GM12878 (cell line): ENCODE results near the gene TLCD3B. TPM values are rescaled to one million over a fixed set of nuclear protein-coding genes. Genes with fewer than 3 reads are reported as not detected.

Source experiments
- ATAC-seq: fragments of 200-7000 bp; cut with Tn5 transposase; 3 replicates; pipeline ENCODE4 v1.9.1; 2020; ENCODE audit warnings: mild to moderate bottlenecking, moderate library complexity
- BruUV-seq: library from RNA; stranded (reverse); fragments of 400-500 nt; replicated peaks from 2 replicates; lab custom pipeline; 2021; lab: Mats Ljungman, UMichigan
- CTCF ChIA-PET: fragments of 300-600 bp; sonication (Branson Sonifier 250); formaldehyde crosslinking; extraction: SDS; loops from one replicate; lab custom pipeline; 2021; ENCODE audit warnings: inconsistent platforms; lab: Yijun Ruan, JAX
- POLR2A ChIA-PET: fragments of 350-600 bp; formaldehyde crosslinking; extraction: SDS; loops from one replicate; lab custom pipeline; 2021; ENCODE audit warnings: inconsistent platforms; lab: Charles Lee
- RAD21 ChIA-PET: fragments of 300-600 bp; sonication (Branson Sonifier 250); formaldehyde crosslinking; loops from one replicate; lab custom pipeline; 2023; ENCODE audit warnings: antibody characterized with exemption; ENCODE audit not compliant: unreplicated experiment; lab: Charles Lee
- SMC1A ChIA-PET: fragments of 300-600 bp; sonication (Branson Sonifier 250); formaldehyde crosslinking; loops from one replicate; lab custom pipeline; 2023; ENCODE audit not compliant: unreplicated experiment, uncharacterized antibody; lab: Charles Lee
- DNase-seq: peaks from one replicate; pipeline ENCODE4 v3.0.0-alpha.2; 2011; ENCODE audit warnings: low read depth, low spot score
- FAIRE-seq: peaks from 3 replicates; lab custom pipeline; 2011; peaks lifted over from hg19 to GRCh38; lab: Jason Lieb, UNC
- H2AFZ ChIP-seq: 2 replicates; pipeline ENCODE4 v1.6.0; 2011; ENCODE audit warnings: low read depth, low read length, control low read depth; ENCODE audit not compliant: control insufficient read depth
- H3K27ac ChIP-seq: 2 replicates; pipeline ENCODE4 v1.5.1; 2011; ENCODE audit warnings: control low read depth; ENCODE audit not compliant: control insufficient read depth, insufficient read depth
- H3K27me3 ChIP-seq, 2 experiments: replicated peaks in 1 of 2; 2 replicates each; pipeline versions ENCODE4 v1.6.0 to v1.6.1; 2011; ENCODE audit warnings: low read length in 1 of 2; ENCODE audit not compliant: control insufficient read depth in 2 of 2, insufficient read depth in 2 of 2
- H3K36me3 ChIP-seq, 2 experiments: 2 replicates each; pipeline ENCODE4 v1.5.1; 2011; ENCODE audit warnings: low read length in 1 of 2; ENCODE audit not compliant: control insufficient read depth in 2 of 2, insufficient read depth in 2 of 2
- H3K4me1 ChIP-seq: 2 replicates; pipeline ENCODE4 v1.6.1; 2011; ENCODE audit warnings: mild to moderate bottlenecking, low read length, moderate library complexity, mixed read lengths; ENCODE audit not compliant: control insufficient read depth, insufficient read depth
- H3K4me2 ChIP-seq: 2 replicates; pipeline ENCODE4 v1.6.0; 2011; ENCODE audit warnings: control low read depth; ENCODE audit not compliant: control insufficient read depth, insufficient read depth
- H3K4me3 ChIP-seq: fragments of 200-600 bp; sonication (generic); 2 replicates; pipeline ENCODE4 v1.5.1; 2016
- H3K79me2 ChIP-seq: 2 replicates; pipeline ENCODE4 v1.6.0; 2011; ENCODE audit warnings: low read length; ENCODE audit not compliant: control insufficient read depth, insufficient read depth
- H3K9ac ChIP-seq: 2 replicates; pipeline ENCODE4 v1.8.0; 2011; ENCODE audit warnings: low read length, control low read depth, mixed read lengths; ENCODE audit not compliant: control insufficient read depth, insufficient read depth
- H3K9me3 ChIP-seq: replicated peaks from 3 replicates; pipeline ENCODE4 v1.5.1; 2011; ENCODE audit warnings: mild to moderate bottlenecking, low read length; ENCODE audit not compliant: control insufficient read depth, insufficient read depth
- H4K20me1 ChIP-seq: 2 replicates; pipeline ENCODE4 v1.6.0; 2011; ENCODE audit not compliant: control insufficient read depth, insufficient read depth
- CREM ChIP-seq: IDR thresholded peaks from 2 replicates; pipeline ENCODE4 v1.6.1; 2014; ENCODE audit warnings: antibody characterized with exemption, low read depth
- GABPA ChIP-seq: IDR thresholded peaks from 2 replicates; pipeline ENCODE4 v1.6.1; 2014; ENCODE audit warnings: antibody characterized with exemption, low read depth, mild to moderate bottlenecking, inconsistent platforms
- IRF4 ChIP-seq: IDR thresholded peaks from 2 replicates; pipeline ENCODE4 v1.6.1; 2011; ENCODE audit warnings: low read depth, low read length
- LARP7 ChIP-seq: fragments of 450-650 bp; IDR thresholded peaks from 2 replicates; pipeline ENCODE4 v1.6.1; 2017; ENCODE audit warnings: mild to moderate bottlenecking
- NRF1 ChIP-seq: conservative IDR thresholded peaks from 2 replicates; pipeline ENCODE4 v1.6.1; 2011; ENCODE audit warnings: mild to moderate bottlenecking, low read depth, low read length, improper control_type of control experiment
- RELA ChIP-seq: fragments of 450-650 bp; IDR thresholded peaks from 2 replicates; pipeline ENCODE4 v1.8.0; 2014; ENCODE audit warnings: borderline replicate concordance; ENCODE audit not compliant: partially characterized antibody
- RUNX3 ChIP-seq: IDR thresholded peaks from 2 replicates; pipeline ENCODE4 v1.6.1; 2012; ENCODE audit warnings: low read length, inconsistent platforms
- SMARCA5 ChIP-seq: fragments of 450-650 bp; IDR thresholded peaks from 2 replicates; pipeline ENCODE4 v1.6.1; 2017; ENCODE audit warnings: mild to moderate bottlenecking
- SPI1 ChIP-seq: IDR thresholded peaks from 2 replicates; pipeline ENCODE4 v1.6.1; 2011; ENCODE audit warnings: low read depth, mild to moderate bottlenecking, low read length, moderate library complexity, borderline replicate concordance; ENCODE audit not compliant: insufficient read depth
- ZNF274 ChIP-seq: IDR thresholded peaks from one replicate; pipeline ENCODE4 v1.8.0; 2011; ENCODE audit not compliant: insufficient read length, insufficient read depth
- ZNF622 ChIP-seq: fragments of 450-650 bp; IDR thresholded peaks from 2 replicates; pipeline ENCODE4 v1.6.1; 2017; ENCODE audit warnings: mild to moderate bottlenecking, inconsistent platforms
- ZSCAN29 ChIP-seq: fragments of 450-650 bp; IDR thresholded peaks from 2 replicates; pipeline ENCODE4 v1.6.1; 2017; ENCODE audit warnings: mild to moderate bottlenecking, moderate library complexity
- WGBS: methylation state at CpG from one replicate; pipeline ENCODE4 v1.1.6; 2016; ENCODE audit warnings: low lambda C conversion rate; ENCODE audit not compliant: insufficient replicate concordance, insufficient coverage; ENCODE audit errors: missing lambda C conversion rate; 5-methylcytosine and 5-hydroxymethylcytosine counted together
- in situ Hi-C: fragments of 300-500 bp; cut with MboI; formaldehyde crosslinking; loops from 9 replicates; pipeline ENCODE4 v1.14.3; 2018; ENCODE audit warnings: mixed read lengths
- intact Hi-C: fragments of 100-400 bp; cut with micrococcal nuclease; formaldehyde crosslinking; loops from one replicate; pipeline ENCODE4 v1.14.2; 2022; ENCODE audit not compliant: unreplicated experiment
- polyA plus RNA-seq, 11 experiments: library from polyadenylated mRNA; depleted of rRNA in 4 of 11; unstranded in 6 of 11; stranded (reverse) in 5 of 11; fragments of >200 nt; fragmentation: Nextera tagmentation in 4 of 11; fragmentation: Illumina TruSeq in 1 of 11; extraction: Ambion mirVana in 4 of 11; extraction: Trizol in 1 of 11; gene quantifications; 1 replicate in 1 of 11; 2 replicates in 10 of 11; pipeline versions ENCODE4 v1.2.1 to v1.2.3, GENCODE V29; 2011 to 2016; ENCODE audit warnings: inconsistent platforms in 2 of 11, missing spikeins in 2 of 11, low read depth in 1 of 11
- total RNA-seq, 4 experiments: library from RNA; depleted of rRNA in 3 of 4; stranded (reverse); fragments of >200 nt in 3 of 4; fragmentation: Illumina TruSeq in 1 of 4; extraction: Trizol in 1 of 4; gene quantifications; 2 replicates each; pipeline versions ENCODE4 v1.2.1 to v1.2.3, GENCODE V29; 2013 to 2021
- TF ChIP-seq, protein P1 (sequence below): fragments of 450-650 bp; IDR thresholded peaks from 2 replicates; pipeline ENCODE4 v1.6.1; 2017; ENCODE audit warnings: low read depth, mild to moderate bottlenecking, moderate library complexity
- TF ChIP-seq, protein P2 (sequence below): fragments of 450-650 bp; formaldehyde crosslinking; IDR thresholded peaks from 2 replicates; pipeline ENCODE4 v1.5.0; 2022; ENCODE audit warnings: mild to moderate bottlenecking, missing genetic modification characterization

Gene TLCD3B
- total and polyA plus RNA-seq, 10 of the 15 experiments (the other 5 are each of a cell fraction or from before 2014, with no cell fraction given), result 0.05 to 0.51 (median 0.18) TPM; not detected in 4

DNA sequence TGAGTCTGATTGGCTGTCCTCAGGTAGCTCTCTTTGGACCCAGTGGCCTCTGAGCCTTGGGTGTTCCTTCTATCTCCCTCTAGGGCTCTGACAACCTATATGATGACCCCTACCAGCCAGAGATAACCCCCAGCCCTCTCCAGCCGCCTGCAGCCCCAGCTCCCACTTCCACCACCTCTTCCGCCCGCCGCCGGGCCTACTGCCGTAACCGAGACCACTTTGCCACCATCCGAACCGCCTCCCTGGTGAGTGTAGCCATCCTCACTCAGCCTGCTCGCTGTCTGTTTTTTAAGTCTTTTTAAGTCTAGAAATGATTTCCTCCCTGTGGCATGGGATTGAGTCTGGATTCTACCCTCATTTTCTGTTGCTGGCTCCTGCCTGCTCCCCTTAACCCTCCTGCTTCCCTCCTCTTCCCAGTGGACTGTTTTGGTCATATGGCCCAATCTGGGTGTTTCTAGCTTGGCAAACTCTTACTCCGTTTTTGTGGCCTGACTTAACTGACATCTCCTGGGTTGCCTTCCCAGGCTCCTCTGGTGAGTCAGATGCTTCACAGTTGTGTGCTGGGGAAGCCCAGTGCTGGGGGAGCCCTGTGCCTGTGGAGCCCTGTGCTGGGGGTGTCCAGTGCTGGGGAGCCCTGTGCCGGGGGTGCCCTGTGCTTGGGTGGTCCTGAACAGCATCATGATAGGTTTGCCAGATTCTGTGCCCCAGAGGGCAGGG is 47.5 kb downstream of the TLCD3B start:
- H3K4me1 ChIP-seq, result no peaks in the 10 kb centered on the region
- H4K20me1 ChIP-seq, result no peaks in the 10 kb centered on the region
- H2AFZ ChIP-seq, result no peak overlapping the region
- H3K4me3 ChIP-seq, result no peak overlapping the region
- RAD21 ChIA-PET, result no interaction called here
- peaks cover 30 to 42% of the 10 kb centered on the region in 2 experiments for H3K36me3 ChIP-seq
- H3K79me2 ChIP-seq, result no peaks in the 10 kb centered on the region
- DNase-seq, result no peak
- no peak overlapping the region for H3K9ac ChIP-seq
- no peak for ATAC-seq
- FAIRE-seq, result no peak
- H3K9me3 ChIP-seq, result no peaks in the 10 kb centered on the region
- TF ChIP-seq CREM (no peak), RUNX3 (no peak), IRF4 (no peak), RELA (no peak), ZSCAN29 (no peak), SMARCA5 (no peak), ZNF622 (no peak), GABPA (no peak), NRF1 (no peak), ZNF274 (no peak), SPI1 (no peak), LARP7 (no peak)
- TF ChIP-seq, protein P1, sequence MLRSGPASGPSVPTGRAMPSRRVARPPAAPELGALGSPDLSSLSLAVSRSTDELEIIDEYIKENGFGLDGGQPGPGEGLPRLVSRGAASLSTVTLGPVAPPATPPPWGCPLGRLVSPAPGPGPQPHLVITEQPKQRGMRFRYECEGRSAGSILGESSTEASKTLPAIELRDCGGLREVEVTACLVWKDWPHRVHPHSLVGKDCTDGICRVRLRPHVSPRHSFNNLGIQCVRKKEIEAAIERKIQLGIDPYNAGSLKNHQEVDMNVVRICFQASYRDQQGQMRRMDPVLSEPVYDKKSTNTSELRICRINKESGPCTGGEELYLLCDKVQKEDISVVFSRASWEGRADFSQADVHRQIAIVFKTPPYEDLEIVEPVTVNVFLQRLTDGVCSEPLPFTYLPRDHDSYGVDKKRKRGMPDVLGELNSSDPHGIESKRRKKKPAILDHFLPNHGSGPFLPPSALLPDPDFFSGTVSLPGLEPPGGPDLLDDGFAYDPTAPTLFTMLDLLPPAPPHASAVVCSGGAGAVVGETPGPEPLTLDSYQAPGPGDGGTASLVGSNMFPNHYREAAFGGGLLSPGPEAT, result no peak
- TF ChIP-seq, protein P2, sequence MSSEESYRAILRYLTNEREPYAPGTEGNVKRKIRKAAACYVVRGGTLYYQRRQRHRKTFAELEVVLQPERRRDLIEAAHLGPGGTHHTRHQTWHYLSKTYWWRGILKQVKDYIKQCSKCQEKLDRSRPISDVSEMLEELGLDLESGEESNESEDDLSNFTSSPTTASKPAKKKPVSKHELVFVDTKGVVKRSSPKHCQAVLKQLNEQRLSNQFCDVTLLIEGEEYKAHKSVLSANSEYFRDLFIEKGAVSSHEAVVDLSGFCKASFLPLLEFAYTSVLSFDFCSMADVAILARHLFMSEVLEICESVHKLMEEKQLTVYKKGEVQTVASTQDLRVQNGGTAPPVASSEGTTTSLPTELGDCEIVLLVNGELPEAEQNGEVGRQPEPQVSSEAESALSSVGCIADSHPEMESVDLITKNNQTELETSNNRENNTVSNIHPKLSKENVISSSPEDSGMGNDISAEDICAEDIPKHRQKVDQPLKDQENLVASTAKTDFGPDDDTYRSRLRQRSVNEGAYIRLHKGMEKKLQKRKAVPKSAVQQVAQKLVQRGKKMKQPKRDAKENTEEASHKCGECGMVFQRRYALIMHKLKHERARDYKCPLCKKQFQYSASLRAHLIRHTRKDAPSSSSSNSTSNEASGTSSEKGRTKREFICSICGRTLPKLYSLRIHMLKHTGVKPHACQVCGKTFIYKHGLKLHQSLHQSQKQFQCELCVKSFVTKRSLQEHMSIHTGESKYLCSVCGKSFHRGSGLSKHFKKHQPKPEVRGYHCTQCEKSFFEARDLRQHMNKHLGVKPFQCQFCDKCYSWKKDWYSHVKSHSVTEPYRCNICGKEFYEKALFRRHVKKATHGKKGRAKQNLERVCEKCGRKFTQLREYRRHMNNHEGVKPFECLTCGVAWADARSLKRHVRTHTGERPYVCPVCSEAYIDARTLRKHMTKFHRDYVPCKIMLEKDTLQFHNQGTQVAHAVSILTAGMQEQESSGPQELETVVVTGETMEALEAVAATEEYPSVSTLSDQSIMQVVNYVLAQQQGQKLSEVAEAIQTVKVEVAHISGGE, result no peak
- TF ChIP-seq, all 136 proteins: peak for 0
- Histone ChIP-seq H3K27ac (no peak overlapping the region), H3K4me2 (no peak overlapping the region), H3K27me3 (no peaks in the 10 kb centered on the region)
- intact Hi-C loops (no loop called here), in situ Hi-C loops (no loop called here)
- ChIA-PET POLR2A (no interaction called here), SMC1A (no interaction called here), CTCF (no interaction called here)
- WGBS, result 89% methylated on average over 12 of the region's 12 CpGs
- BruUV-seq, result no TSS peak
